Measurements from ENCODE around the gene MTERF4.

The MTERF4 gene

GRCh38 chr2:241048149-241048948 lies 53.7 kb downstream of the MTERF4 start:
- no peak for ATAC-seq
- TF ChIP-seq ZNF8 (CRISPR knock-in tag; IDR thresholded peaks at IDR 0.05) (no peak), ISL1 (CRISPR knock-in tag; IDR thresholded peaks at IDR 0.05) (no peak), ARNTL (CRISPR knock-in tag; IDR thresholded peaks at IDR 0.05; ENCODE audit: borderline replicate concordance, low read depth) (no peak), ZNF565 (CRISPR knock-in tag; conservative IDR thresholded peaks at IDR 0.05; ENCODE audit: low read depth) (no peak), PPARA (CRISPR knock-in tag; IDR thresholded peaks at IDR 0.05; ENCODE audit: borderline replicate concordance) (no peak), SNAI2 (CRISPR knock-in tag; IDR thresholded peaks at IDR 0.05) (no peak), OSR1 (CRISPR knock-in tag; IDR thresholded peaks at IDR 0.05) (no peak), POU6F1 (CRISPR knock-in tag; IDR thresholded peaks at IDR 0.05; ENCODE audit: borderline replicate concordance, low read depth) (no peak)

GRCh38 chr2:241047253-241048010 lies 54.7 kb downstream of the MTERF4 start:
- TF ChIP-seq CSRNP3 (CRISPR knock-in tag; IDR thresholded peaks at IDR 0.05): no peak
- TF ChIP-seq POU6F1 (CRISPR knock-in tag; IDR thresholded peaks at IDR 0.05; ENCODE audit: borderline replicate concordance, low read depth): no peak
- no peak for TF ChIP-seq CREB5 (CRISPR knock-in tag; IDR thresholded peaks at IDR 0.05; ENCODE audit: low read depth)
- no peak for TF ChIP-seq GLIS3 (CRISPR knock-in tag; IDR thresholded peaks at IDR 0.05)
- no peak for TF ChIP-seq TSHZ2 (CRISPR knock-in tag; IDR thresholded peaks at IDR 0.05)
- TF ChIP-seq ESRRG (CRISPR knock-in tag; IDR thresholded peaks at IDR 0.05): no peak
- TF ChIP-seq BACH2 (CRISPR knock-in tag; IDR thresholded peaks at IDR 0.05; ENCODE audit: borderline replicate concordance): no peak
- TF ChIP-seq RARB (CRISPR knock-in tag; IDR thresholded peaks at IDR 0.05): no peak
- no peak for TF ChIP-seq CSDC2 (CRISPR knock-in tag; IDR thresholded peaks at IDR 0.05)
- no peak for TF ChIP-seq OSR1 (CRISPR knock-in tag; IDR thresholded peaks at IDR 0.05)
- no peak for TF ChIP-seq ZFP3 (CRISPR knock-in tag; IDR thresholded peaks at IDR 0.05)
- no peak for TF ChIP-seq ZNF8 (CRISPR knock-in tag; IDR thresholded peaks at IDR 0.05)
- no peak for TF ChIP-seq ISL1 (CRISPR knock-in tag; IDR thresholded peaks at IDR 0.05)
- TF ChIP-seq TCF4 (CRISPR knock-in tag; IDR thresholded peaks at IDR 0.05; ENCODE audit: borderline replicate concordance): no peak
- TF ChIP-seq PATZ1 (CRISPR knock-in tag; IDR thresholded peaks at IDR 0.05; ENCODE audit: borderline replicate concordance): no peak
- TF ChIP-seq ZFP30 (CRISPR knock-in tag; IDR thresholded peaks at IDR 0.05): no peak
- no peak for TF ChIP-seq TOX (CRISPR knock-in tag; IDR thresholded peaks at IDR 0.05; ENCODE audit: borderline replicate concordance)
- TF ChIP-seq ZC3H10 (CRISPR knock-in tag; IDR thresholded peaks at IDR 0.05): no peak
- no peak for TF ChIP-seq ZNF70 (CRISPR knock-in tag; IDR thresholded peaks at IDR 0.05)
- no peak for ATAC-seq
